Keratinocyte (primary cell): ENCODE results near the gene ULK4.

Source experiments
- CTCF ChIP-seq, 3 experiments: IDR thresholded peaks in 1 of 3; conservative IDR thresholded peaks in 1 of 3; optimal IDR thresholded peaks in 1 of 3; 2 replicates in 2 of 3; 3 replicates in 1 of 3; pipeline versions ENCODE3 to v1.5.1; 2011; ENCODE audit warnings: low read length in 3 of 3, mild to moderate bottlenecking in 3 of 3, moderate library complexity in 2 of 3, control low read depth in 1 of 3, inconsistent platforms in 1 of 3; ENCODE audit not compliant: insufficient read depth in 2 of 3; ENCODE audit errors: extremely low read depth in 1 of 3
- EZH2 ChIP-seq: IDR thresholded peaks from one replicate; pipeline ENCODE4 v1.6.1; 2012; ENCODE audit warnings: inconsistent platforms, mild to moderate bottlenecking, low read length, moderate library complexity

- TF ChIP-seq CTCF (optimal IDR thresholded peaks at IDR 0.05 in 1 of 3, IDR thresholded peaks at IDR 0.05 in 1 of 3, conservative IDR thresholded peaks at IDR 0.05 in 1 of 3; ENCODE audit: extremely low read depth in 1 of 3, insufficient read depth in 2 of 3, low read length in 3 of 3) = no peak
- TF ChIP-seq EZH2 = no peak
Observed at GRCh38 chr3:41572092-41572491, 389.8 kb downstream of the ULK4 start.
